Measurements from ENCODE around the gene TEKTIP1.

The TEKTIP1 gene

GRCh38 chr19:3586127-3586626, 47.2 kb downstream of the TEKTIP1 start:
- DNase-seq (ENCODE audit: low spot score) = no peak

GRCh38 chr19:3586707-3587346, 47.9 kb downstream of the TEKTIP1 start:
- DNase-seq (ENCODE audit: low spot score) = no peak

- no peak for DNase-seq (ENCODE audit: low spot score)
Observed at GRCh38 chr19:3589439-3589838, 50.5 kb downstream of the TEKTIP1 start.

GRCh38 chr19:3589949-3590348, 51.0 kb downstream of the TEKTIP1 start:
- no peak for DNase-seq (ENCODE audit: low spot score)

- DNase-seq (ENCODE audit: low spot score) = no peak
Observed at GRCh38 chr19:3590991-3591659, 52.2 kb downstream of the TEKTIP1 start.

GRCh38 chr19:3591876-3592613, 53.1 kb downstream of the TEKTIP1 start:
- DNase-seq (ENCODE audit: low spot score) = no peak

GRCh38 chr19:3593156-3593555, 54.2 kb downstream of the TEKTIP1 start:
- no peak for DNase-seq (ENCODE audit: low spot score)

All from activated CD4-positive, alpha-beta T cell treated with anti-CD3 and anti-CD28 coated beads, Interleukin-2, Interleukin-4, amounts not matched to agents 100 ng/mL and 50 ng/mL, durations not matched to agents 16 hours and 8 hours (primary cell).